GM21423 (cell line): ENCODE data around the gene TBCD.

ENCODE experiments used
- ATAC-seq: cut with Tn5 transposase; IDR thresholded peaks from one replicate; pipeline ENCODE4 v1.9.1; 2021; ENCODE audit warnings: mild to moderate bottlenecking, moderate library complexity; ENCODE audit not compliant: unreplicated experiment

Gene TBCD

DNA sequence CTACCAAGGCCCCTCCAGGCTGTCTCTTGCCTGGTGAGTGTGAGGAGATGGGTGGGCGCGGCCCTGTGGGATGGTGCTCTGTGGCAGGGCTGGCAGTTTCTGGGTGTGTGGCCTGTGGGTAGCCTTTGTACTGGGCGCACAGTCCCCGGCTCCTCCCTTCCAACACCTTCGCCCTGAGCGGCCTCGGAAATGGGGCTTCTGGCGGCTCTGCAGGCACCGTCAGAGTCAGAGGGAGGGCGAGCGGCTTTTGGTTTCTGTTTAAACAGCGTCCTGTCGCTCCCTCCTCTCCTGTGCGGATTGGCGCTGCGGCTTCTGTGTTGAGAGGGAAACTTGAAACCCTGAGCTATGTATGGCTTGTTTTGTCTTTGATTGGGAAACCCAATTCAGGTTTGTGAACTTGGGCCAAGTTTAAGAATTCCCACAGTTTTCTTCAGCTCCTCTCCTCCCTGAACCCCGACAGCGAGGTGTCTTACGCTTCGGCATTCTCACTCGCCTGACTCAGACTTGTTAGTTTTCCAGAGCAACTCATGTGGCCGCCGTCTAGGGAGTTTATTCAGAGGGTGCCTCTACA is 96.2 kb downstream of the TBCD start:
- no peak for ATAC-seq

DNA sequence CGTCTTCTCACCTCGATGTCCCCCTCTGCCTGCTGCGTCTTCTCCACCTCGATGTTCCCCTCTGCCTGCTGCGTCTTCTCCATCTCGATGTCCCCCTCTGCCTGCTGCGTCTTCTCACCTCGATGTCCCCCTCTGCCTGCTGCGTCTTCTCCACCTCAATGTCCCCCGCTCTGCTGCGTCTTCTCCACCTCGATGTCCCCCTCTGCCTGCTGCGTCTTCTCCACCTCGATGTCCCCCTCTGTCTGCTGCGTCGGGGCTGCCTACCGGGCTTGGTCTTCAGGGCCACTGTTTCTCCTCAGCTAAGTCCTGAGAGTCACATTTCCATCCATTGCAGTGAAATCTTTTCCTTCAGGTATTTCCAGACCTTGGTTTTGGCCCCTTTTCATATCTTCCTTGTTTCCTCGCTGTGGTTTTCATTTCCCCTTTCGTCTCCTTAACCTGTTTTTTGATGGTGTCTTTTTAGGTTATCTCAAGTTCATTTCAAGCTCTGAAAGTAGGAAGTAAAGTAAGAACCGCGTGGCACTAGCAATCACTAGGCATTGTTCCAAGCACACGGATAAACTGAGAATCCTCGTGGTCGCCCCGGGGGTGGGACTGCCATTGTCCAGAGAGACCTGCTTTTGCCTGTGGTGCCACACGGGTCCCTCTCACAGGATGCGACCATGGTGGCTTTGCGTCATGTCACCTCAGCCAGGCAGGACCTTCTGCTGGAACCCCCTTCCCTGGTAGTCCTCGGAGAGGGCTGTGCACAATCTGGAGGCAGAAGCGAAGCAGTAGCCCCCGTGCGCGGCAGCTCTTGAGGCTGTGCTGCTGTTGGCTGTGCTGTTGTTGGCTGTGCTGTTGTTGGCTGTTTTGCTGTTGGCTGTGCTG is 97.4 kb downstream of the TBCD start:
- no peak for ATAC-seq

DNA sequence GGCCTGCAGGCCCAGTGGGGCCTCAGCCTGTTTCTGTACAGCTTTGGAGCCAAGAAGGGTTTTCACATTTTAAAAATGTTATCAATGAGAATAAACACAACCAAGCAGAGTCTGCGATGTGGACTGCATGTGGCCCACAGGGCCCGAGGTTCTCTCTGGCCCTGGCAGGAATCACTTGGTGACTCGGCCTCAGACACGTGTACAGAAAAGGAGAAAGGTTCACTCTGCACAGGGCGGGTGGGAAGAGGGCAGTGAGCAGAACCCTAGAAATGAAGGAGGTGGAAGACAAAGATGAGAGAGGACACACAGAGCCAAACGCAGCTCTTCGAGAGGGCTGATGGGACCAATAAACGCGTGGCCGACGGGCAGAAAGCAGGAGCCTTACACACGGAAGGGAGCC is 99.5 kb downstream of the TBCD start:
- ATAC-seq: no peak

DNA sequence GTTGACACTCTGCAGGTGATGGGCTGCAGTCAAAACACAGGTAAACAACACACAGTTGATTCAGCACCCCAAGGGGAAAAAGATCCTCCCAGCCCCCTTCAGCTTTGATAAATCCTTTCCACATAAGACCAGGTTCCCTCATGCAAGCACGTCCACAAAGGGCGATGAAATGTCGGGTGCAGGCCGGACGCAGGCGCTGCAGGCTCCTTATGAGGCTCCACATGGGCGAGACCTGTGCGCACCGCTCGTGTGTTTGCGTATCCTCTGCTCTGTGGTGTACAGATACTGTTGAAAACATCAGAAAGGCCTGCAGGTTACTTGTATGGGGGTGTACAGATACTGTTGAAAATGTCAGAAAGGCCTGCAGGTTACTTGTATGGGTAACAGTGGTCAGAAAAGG is 102.4 kb downstream of the TBCD start:
- no peak for ATAC-seq

DNA sequence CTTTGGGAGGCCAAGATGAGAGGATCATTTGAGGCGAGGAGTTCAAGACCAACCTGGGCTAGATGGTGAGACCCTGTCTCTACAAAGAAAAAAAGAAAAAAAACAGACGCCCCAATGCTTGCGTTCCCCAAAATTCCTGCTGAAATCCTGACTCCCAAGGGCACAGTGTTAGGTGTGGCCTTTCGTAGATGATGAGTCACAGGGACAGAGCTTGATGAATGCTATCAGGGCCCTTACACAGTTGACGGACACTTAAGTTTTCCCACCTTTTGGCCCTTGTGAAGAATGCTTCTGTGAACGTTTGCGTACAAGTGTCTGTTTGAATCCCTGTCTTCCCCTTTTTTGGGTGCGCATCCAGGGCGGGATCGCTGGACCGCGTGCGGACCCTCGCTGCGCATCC is 104.5 kb downstream of the TBCD start:
- no peak for ATAC-seq

DNA sequence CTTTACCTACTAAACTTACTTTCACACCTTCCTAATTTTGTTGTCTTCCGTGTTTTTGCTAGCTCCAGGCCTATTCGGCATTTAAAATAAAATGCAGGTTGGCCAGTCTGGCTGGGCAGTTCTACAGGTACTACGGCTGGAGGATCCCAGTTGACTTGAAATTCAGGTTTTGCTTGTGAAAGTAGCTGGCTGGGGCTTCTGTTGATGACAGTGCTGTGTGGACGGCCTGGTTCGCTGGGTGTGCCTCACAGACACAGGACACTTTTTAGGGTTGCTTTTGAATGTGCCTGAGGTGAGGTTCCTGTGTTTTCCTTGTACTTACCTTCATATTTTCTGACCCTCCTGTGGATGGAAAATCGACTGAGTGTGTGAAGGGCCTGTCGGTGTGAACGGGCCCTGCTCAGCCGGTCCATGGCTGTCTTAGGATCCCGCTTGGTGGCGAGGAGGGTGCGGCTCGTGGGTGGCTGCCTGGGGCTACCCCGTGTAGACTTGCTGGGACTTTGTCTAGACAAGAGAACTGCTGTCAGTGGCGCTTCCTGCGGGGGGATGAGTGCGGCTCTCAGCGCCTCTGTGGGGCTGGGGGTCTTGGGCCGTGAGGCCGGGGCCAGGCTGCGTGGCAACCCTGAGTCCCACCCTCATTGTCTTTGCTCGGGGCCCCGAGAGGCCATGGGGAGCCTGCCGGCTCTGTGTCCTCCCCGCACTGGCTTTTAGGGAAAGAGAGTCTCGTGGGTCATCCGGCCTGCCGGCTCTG is 106.7 kb downstream of the TBCD start:
- no peak for ATAC-seq

DNA sequence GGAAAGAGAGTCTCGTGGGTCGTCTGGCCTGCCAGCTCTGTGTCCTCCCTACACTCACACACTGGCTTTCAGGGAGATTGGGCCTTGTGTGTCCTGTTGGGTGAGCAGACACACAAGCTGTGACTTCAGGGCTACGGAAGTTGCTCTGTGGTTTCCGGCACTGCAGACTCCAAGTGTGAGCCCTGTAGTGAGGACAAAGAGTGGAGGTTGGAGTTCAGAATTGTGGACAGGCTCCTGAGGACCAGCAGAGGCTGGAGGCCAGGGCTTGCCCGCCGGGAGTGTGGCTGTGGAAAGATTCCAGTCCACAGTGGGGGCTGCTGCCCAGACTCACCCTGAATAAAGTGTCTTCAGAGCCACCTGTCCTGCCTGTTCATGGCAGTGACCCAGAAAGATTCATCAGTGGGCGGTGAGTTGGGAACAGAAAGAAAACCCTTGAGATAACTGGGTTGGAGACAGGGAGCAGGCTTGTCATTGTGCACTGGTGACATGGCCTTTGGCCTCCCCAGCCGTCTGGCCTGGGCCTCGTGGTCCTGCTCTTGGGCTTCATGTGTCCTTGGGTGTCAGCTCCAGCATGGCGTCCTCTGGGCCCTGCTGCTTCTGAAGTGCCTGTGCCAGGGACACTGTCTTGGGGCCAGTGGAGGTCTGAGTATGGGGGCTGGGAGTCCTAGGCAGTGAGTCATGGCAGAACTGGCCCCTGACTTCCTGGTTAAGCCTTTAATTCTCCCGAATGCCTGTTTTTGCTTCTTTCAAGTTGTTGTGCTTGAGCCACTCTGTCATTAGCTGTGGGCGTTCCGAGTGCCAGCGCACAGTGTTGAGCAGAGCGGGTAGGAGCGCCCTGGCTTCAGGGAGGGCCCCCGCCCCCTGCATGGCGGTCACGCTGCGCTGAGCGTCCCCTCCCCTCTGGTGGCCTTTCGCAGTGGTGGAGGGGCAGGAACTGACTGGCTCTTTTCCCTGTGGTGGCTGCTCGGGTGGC is 107.9 kb downstream of the TBCD start:
- ATAC-seq: no peak

DNA sequence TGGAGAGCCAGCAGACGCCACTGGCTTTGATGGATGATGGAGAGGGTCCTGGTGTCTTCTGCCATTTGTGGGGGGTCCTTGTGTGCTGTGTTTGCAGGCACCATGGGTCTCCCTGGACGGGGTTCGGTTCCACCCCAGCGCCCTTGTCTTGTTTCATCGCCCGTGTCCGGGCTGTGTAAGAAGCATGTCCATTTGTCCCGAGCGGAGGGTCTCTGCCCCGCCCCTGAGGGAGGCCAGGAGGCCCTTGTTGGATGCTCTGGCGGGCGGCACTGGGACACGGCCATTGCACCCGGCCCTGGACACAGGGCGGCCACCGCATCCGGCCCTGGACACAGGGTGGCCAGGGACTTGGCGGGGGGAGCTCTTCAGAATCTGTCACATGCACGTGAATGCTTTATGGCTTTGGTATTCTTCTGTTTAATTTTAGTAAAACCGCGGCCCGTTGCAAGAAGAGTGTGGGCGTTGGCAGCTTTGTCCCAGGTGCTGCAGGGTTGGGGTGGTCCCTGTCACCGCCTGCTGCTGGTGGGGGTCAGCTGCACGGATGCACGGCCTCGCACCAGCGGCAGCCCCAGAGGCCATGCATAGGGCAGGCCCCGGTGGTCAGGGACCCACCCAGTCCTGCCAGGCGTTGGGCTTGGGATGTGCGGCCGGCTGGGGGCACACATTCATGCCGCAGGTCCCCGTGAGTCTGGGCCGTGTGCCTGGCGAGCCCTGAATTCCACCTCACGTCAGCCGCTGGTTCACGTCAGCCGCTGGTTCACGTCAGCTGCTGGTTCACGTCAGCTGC is 108.9 kb downstream of the TBCD start:
- no peak for ATAC-seq

DNA sequence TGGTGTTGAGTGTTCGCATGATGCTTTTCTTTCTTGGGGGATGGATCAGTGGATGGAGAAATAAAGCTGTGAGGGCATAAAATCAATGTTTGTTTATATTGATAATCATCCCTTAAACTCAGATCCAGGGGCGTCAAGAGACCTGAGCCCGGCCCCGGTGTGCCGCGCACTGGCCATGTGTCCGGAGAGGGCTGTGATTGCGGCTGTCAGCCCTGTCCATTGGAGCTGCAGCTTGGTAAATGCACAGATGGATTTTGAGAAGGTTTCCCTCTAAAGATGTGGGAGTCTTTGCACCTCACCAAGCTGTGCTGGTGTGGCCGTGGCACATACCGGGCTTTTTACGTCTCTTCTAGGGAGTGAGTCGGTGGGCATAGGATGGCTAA is 109.5 kb downstream of the TBCD start:
- ATAC-seq: no peak

DNA sequence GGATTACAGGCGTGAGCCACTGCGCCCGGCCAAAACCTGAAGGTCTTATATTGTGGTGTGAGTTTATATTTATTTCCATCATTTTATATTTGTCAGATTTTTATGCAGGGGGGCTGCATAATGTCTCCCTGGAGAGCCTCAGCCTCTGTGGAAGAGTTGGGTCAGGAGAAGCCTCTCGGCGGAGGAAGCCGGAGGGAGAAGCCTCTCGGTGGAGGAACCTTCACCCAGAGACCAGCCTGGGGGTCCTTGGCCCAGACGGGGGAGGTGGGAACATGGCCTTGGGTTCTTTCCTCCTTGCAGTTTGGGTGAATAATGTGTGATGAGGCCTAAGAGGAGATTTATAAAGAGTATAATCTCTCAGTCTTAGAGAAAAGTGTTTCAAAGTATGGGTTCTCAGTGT is 110.3 kb downstream of the TBCD start:
- no peak for ATAC-seq

DNA sequence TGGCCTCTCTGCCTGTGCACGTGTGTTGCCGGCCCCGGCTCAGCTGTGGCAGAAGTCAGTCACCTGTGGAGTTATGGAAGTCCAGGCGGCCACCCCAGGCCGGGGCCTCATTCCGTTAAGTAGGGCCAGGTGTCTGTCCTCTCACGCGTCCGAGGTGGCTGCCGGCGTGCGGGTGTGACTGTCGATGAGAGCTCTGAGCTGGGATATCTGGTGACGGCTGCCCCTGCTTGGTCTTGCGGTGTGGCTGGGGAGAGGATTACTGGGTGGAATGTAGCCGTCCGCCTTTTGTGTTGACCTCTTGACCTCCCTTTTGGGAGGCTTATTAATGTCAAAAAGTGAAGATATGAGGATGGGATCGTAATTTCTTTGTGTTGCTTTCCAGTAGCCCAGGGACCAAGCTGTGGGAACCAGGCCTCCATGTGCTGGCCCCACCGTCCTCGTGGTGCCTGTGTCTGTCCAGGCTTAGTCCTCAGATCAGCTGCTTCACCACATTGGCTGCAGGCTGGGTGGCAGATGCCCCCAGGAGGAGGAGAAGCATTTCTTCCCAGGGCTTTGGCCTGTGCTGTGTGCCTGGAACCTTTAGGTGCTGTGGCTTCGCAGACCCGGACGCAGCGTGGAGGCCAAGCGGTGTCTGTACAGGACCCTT is 111.0 kb downstream of the TBCD start:
- ATAC-seq: no peak

DNA sequence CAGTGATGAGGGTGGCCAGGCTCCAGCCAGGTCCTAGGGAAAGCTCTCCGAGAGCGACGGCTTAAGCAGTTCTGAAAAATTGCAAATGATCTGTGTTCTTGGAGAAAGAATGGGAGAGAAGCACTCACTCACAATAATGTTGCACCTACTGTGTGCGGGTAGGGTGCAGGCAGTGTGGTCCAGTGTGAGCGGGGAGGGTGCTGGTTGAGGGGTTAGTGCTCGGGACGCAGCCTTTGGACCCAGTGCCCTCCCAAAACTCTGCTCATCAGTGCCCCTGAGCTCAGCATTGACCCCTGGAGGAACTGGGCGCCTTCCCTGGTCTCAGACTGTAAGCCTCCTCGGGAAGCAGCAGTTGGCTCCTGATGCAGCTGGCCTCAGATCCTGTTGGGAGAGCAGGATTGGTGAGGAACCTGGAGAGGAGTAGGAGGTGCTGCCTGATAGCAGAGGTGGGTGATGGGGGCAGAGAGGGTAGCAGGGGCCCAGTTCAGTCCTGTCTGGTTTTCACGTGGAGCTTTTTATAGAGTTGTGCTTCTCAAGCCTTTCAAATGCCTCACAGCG is 111.6 kb downstream of the TBCD start:
- no peak for ATAC-seq

DNA sequence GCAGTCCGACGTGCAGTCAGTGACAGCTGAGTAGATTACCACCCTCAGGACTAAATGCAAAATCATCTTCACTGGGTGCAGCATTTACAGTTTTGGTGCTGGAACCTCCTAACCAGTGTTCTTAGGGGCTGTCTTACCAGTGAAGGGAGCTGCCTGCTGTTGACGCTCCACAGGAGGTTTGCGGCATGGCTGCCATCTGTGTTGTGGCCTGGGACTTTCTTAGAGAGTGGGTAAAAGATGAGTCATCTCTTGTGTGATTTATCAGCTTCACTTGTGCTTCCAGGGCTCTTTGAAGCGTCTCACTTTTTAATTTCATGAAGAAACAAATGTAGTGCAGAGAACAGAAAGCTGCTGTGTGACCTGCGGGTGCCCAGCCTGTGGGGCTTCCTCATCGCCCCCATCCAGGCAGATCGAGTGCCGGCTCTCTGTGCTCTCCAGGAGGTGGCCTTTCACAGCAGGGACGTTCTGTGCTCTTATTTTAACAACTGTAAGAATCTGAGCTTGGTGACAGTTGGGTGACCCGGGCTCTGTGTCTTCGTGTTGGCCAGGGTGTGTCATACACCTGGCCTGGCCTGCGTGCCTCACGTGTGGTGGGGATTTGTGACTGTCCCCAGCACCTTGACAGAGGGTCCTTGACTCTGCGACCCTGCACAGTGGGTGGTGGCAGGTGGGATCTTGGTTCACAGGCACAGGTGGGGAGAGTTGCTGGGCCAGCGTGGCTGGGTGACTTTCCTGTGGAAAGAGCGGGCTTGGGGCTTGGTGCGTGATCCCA is 112.3 kb downstream of the TBCD start:
- peak; percentile 75 for ATAC-seq

DNA sequence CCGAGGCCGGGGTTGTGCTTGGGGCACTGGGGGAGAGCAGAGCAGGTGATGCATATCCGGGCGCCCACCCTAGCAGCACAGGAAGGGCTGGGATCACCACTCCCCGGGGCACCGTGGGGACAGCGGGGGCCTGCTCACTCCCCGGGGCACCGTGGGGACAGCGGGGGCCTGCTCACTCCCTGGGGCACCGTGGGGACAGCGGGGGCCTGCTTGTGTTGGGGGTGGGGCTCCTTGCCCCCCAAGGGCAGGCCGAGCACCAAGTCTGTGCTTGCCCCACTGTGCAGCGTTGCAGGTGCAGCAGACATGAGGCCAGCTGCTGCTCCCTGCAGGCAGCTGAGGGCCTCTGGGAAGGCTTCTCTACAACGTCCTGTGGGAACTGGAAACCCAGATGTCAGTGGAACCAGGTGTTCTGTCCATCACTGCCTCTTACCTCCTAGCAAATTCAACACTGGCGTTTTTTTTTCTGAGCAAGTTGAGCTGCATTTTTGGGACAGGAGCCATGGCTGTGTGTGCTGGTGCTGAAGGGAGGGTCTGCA is 112.9 kb downstream of the TBCD start:
- no peak for ATAC-seq

DNA sequence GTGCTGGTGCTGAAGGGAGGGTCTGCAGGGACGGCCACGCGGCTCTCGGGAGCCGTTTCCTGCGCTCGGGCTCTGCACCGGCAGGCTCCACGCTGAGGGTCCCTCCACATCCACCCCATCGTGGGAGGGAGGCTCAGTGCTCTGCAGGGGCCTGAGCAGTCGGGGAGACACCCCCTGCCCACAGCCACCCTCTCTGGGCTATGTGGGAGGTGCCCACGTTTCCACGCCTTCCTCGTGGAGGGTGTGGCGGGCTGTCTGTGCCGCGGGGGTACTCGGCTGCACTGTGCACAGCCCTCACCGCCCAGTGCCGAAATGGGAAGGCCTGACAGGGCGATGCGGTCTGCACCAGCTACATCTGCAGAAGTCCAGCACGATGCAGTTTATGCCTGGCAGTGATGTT is 113.4 kb downstream of the TBCD start:
- ATAC-seq: no peak

DNA sequence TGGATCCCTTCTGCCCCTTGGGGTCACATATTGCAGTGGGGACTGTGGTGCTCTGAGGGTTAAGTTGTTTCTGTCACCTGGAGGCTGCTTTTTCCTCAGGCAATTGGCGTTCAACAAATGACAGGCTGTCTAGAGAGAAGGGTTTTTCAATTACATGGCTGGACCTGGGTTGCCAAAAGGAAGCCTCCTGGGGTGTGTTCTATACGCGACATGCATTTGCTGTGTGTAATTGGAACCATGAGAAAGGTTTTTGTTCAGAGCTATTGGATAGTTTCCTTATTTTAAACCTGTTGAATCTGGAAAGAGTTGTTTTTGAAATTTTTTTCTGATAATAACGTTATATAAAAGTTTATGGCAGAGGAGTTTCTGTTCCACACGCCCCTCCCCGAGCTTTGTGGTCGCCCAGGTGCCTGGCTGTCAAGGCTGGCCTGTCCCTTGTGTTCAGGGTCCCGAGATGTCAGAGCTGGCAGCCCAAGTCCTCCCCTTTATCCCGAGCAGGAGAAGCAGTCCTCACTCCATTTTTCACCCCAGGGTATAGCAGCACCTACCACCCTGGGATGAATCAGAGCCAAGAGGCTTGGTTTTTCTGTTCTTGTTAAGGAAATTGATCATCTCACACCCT is 114.0 kb downstream of the TBCD start:
- ATAC-seq: no peak

DNA sequence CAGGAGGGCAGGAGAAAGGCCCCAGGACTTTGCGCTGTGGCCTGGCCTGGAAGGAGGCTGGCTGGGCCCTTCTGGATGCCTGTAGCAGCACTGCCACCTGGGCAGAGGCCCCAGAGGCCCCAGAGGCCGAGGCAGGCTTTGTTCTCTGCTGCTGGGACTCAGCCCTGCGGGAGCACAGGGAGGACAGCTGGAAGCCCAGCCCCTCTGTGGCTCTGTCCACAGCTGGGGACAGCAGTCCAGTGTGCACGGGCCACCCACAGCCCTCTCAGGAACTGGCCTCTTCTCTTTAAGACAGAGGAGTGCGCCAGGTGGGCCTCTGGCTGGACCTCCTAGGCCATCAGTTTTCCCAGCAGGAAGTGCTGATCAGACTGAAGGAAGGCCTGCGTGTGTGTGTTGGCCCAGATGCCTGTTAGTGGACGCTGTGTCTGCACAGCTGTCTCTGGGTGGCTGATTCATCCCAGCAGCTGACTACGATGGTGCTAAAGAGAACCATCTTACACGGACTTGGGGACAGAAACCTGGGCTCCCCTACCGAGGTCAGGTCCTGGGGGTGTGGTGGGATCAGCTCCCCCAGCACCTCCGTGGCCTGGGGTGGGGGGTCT is 114.8 kb downstream of the TBCD start:
- no peak for ATAC-seq
